Mesenchymal stem cell (in vitro differentiated cells and primary cell): ENCODE results near the gene BAG5.

Experiments
- DNase-seq: peaks from one replicate; pipeline ENCODE4 v3.0.0-alpha.2; 2013
- H2AFZ ChIP-seq: one replicate; pipeline ENCODE4 v1.6.1; 2013; ENCODE audit warnings: low read depth, mild to moderate bottlenecking, control low read depth, inconsistent platforms, low read length, moderate library complexity
- H2AK5ac ChIP-seq: 2 replicates; pipeline ENCODE4 v1.6.1; 2013; ENCODE audit warnings: low read length, moderate library complexity, mild to moderate bottlenecking, inconsistent platforms; ENCODE audit not compliant: severe bottlenecking
- H2BK120ac ChIP-seq: one replicate; pipeline ENCODE4 v1.6.1; 2013; ENCODE audit warnings: low read depth, mild to moderate bottlenecking, inconsistent platforms, low read length, moderate library complexity
- H2BK12ac ChIP-seq, 2 experiments: one replicate each; pipeline ENCODE4 v1.6.1; 2013; ENCODE audit warnings: inconsistent platforms in 2 of 2, low read length in 2 of 2, mild to moderate bottlenecking in 2 of 2, moderate library complexity in 2 of 2, control low read depth in 1 of 2
- H2BK15ac ChIP-seq: one replicate; pipeline ENCODE4 v1.6.1; 2013; ENCODE audit warnings: mild to moderate bottlenecking, low read depth, inconsistent platforms; ENCODE audit not compliant: poor library complexity, severe bottlenecking
- H2BK5ac ChIP-seq: 2 replicates; pipeline ENCODE4 v1.6.1; 2013; ENCODE audit warnings: low read depth, mild to moderate bottlenecking, low read length, control low read depth, inconsistent platforms; ENCODE audit not compliant: poor library complexity, severe bottlenecking
- H3K14ac ChIP-seq, 2 experiments: one replicate each; pipeline ENCODE4 v1.6.1; 2013; ENCODE audit warnings: inconsistent platforms in 2 of 2, low read length in 2 of 2, control low read depth in 1 of 2, mild to moderate bottlenecking in 1 of 2, moderate library complexity in 1 of 2
- H3K18ac ChIP-seq, 2 experiments: one replicate each; pipeline ENCODE4 v1.6.1; 2013; ENCODE audit warnings: inconsistent platforms in 2 of 2, low read length in 2 of 2, control low read depth in 1 of 2, low read depth in 1 of 2, mild to moderate bottlenecking in 1 of 2
- H3K23ac ChIP-seq, 2 experiments: one replicate each; pipeline ENCODE4 v1.6.1; 2013; ENCODE audit warnings: inconsistent platforms in 2 of 2, low read length in 2 of 2, mild to moderate bottlenecking in 2 of 2, moderate library complexity in 2 of 2, control low read depth in 1 of 2
- H3K27ac ChIP-seq: 2 replicates; pipeline ENCODE4 v1.5.1; 2013; ENCODE audit warnings: mild to moderate bottlenecking, moderate library complexity, low read length, control low read depth, inconsistent platforms; ENCODE audit not compliant: poor library complexity, severe bottlenecking
- H3K27me3 ChIP-seq, 2 experiments: 2 replicates each; pipeline versions ENCODE4 v1.6.1 to v1.7.0; 2013; ENCODE audit warnings: low read length in 2 of 2, mild to moderate bottlenecking in 2 of 2, moderate library complexity in 2 of 2, control low read depth in 1 of 2, inconsistent platforms in 1 of 2; ENCODE audit not compliant: control insufficient read depth in 1 of 2, insufficient read depth in 1 of 2
- H3K36me3 ChIP-seq, 2 experiments: 2 replicates each; pipeline versions ENCODE4 v1.6.1 to v1.7.0; 2013; ENCODE audit warnings: low read length in 2 of 2, control low read depth in 1 of 2, inconsistent platforms in 1 of 2, low read depth in 1 of 2, mild to moderate bottlenecking in 1 of 2; ENCODE audit not compliant: insufficient read depth in 2 of 2, control insufficient read depth in 1 of 2
- H3K4ac ChIP-seq, 2 experiments: one replicate each; pipeline ENCODE4 v1.6.1; 2013; ENCODE audit warnings: inconsistent platforms in 2 of 2, low read length in 2 of 2, mild to moderate bottlenecking in 2 of 2, moderate library complexity in 2 of 2, control low read depth in 1 of 2, low read depth in 1 of 2
- H3K4me1 ChIP-seq: 2 replicates; pipeline ENCODE4 v1.6.1; 2013; ENCODE audit warnings: low read depth, low read length, control low read depth; ENCODE audit not compliant: control insufficient read depth, insufficient read depth
- H3K4me2 ChIP-seq: 2 replicates; pipeline ENCODE4 v1.6.1; 2013; ENCODE audit warnings: low read length, mild to moderate bottlenecking, inconsistent platforms; ENCODE audit not compliant: poor library complexity, severe bottlenecking
- H3K4me3 ChIP-seq, 2 experiments: 2 replicates each; pipeline versions ENCODE4 v1.5.1 to v1.7.0; 2013; ENCODE audit warnings: low read length in 2 of 2, mild to moderate bottlenecking in 2 of 2, control low read depth in 1 of 2, low read depth in 1 of 2; ENCODE audit not compliant: insufficient read depth in 1 of 2
- H3K79me1 ChIP-seq: replicated peaks from 2 replicates; pipeline ENCODE4 v1.6.1; 2013; ENCODE audit warnings: mild to moderate bottlenecking, control low read depth, low read length, inconsistent platforms; ENCODE audit not compliant: poor library complexity, severe bottlenecking
- H3K9ac ChIP-seq: 2 replicates; pipeline ENCODE4 v1.7.0; 2013; ENCODE audit warnings: mild to moderate bottlenecking, low read length, moderate library complexity
- H3K9me3 ChIP-seq: 2 replicates; pipeline ENCODE4 v1.7.0; 2013; ENCODE audit warnings: mild to moderate bottlenecking, low read length; ENCODE audit not compliant: control insufficient read depth
- H4K8ac ChIP-seq: one replicate; pipeline ENCODE4 v1.6.1; 2013; ENCODE audit warnings: inconsistent platforms, mild to moderate bottlenecking, low read length, moderate library complexity
- H4K91ac ChIP-seq: one replicate; pipeline ENCODE4 v1.6.1; 2013; ENCODE audit warnings: mild to moderate bottlenecking, low read length, inconsistent platforms
- WGBS: methylation state at CpG from one replicate; pipeline ENCODE4 v1.1.7; 2013; ENCODE audit warnings: mixed read lengths; 5-methylcytosine and 5-hydroxymethylcytosine counted together

The BAG5 gene

GRCh38 chr14:103574707-103575285 lies 12.3 kb upstream of the BAG5 start:
- Histone ChIP-seq H3K18ac (peak overlapping the region in 1 of 2 experiments; percentile 54), H3K4ac (no peak overlapping the region), H3K27me3 (no peaks in the 10 kb centered on the region), H3K23ac (no peak overlapping the region), H2AK5ac (no peak overlapping the region), H3K79me1 (peaks cover 30% of the 10 kb centered on the region), H3K14ac (no peak overlapping the region), H3K9me3 (no peaks in the 10 kb centered on the region), H2BK5ac (no peak overlapping the region), H2AFZ (no peak overlapping the region), H4K91ac (peak overlapping the region; percentile 73), H2BK15ac (no peak overlapping the region), H3K27ac (no peak overlapping the region), H3K4me2 (no peak overlapping the region), H3K9ac (no peak overlapping the region), H3K36me3 (peaks cover 44 to 50% of the 10 kb centered on the region in 2 experiments), H3K4me1 (peaks cover 7% of the 10 kb centered on the region), H4K8ac (peak overlapping the region; percentile 27), H2BK120ac (no peak overlapping the region), H3K4me3 (no peak overlapping the region), H2BK12ac (peak overlapping the region in 1 of 2 experiments; percentile 45)
- no peak for DNase-seq
- WGBS: 94% methylated on average over 18 of the region's 18 CpGs

DNA sequence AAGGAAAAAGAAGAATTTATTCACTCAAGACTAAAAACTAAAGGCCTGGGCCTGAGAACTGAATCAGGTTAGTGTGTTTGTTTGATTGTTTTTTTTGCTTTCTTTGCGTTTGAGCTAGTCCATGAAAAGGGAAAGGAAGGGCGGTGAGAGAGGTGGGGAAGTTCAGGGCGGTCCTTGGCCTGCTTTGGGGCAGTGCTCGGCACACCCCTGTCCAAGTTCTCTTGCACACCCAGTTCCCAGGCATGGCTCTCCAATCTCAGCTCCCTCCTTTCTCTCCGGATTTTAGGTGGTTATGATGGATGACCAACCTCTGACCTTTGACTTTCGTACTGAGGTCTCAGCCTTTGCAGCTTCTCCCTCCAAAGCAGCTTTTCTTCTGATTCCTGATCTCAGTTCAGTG lies 11.6 kb upstream of the BAG5 start:
- no peak overlapping the region for H2BK5ac ChIP-seq
- H3K4ac ChIP-seq: no peak overlapping the region
- H4K8ac ChIP-seq: no peak overlapping the region
- H3K79me1 ChIP-seq: peaks cover 30% of the 10 kb centered on the region
- no peak overlapping the region for H3K4me2 ChIP-seq
- H3K4me1 ChIP-seq: peaks cover 10% of the 10 kb centered on the region
- no peak overlapping the region for H2AK5ac ChIP-seq
- no peak overlapping the region for H3K14ac ChIP-seq
- DNase-seq: no peak
- no peak overlapping the region for H2BK12ac ChIP-seq
- peaks cover 40 to 51% of the 10 kb centered on the region in 2 experiments for H3K36me3 ChIP-seq
- H3K27me3 ChIP-seq: no peaks in the 10 kb centered on the region
- no peak overlapping the region for H3K23ac ChIP-seq
- no peak overlapping the region for H2AFZ ChIP-seq
- no peak overlapping the region for H2BK15ac ChIP-seq
- H2BK120ac ChIP-seq: no peak overlapping the region
- H3K27ac ChIP-seq: no peak overlapping the region
- no peaks in the 10 kb centered on the region for H3K9me3 ChIP-seq
- H3K9ac ChIP-seq: peak overlapping the region; percentile 26
- H4K91ac ChIP-seq: no peak overlapping the region
- no peak overlapping the region for H3K18ac ChIP-seq
- no peak overlapping the region for H3K4me3 ChIP-seq
- 86% methylated on average over 4 of the region's 6 CpGs for WGBS

DNA sequence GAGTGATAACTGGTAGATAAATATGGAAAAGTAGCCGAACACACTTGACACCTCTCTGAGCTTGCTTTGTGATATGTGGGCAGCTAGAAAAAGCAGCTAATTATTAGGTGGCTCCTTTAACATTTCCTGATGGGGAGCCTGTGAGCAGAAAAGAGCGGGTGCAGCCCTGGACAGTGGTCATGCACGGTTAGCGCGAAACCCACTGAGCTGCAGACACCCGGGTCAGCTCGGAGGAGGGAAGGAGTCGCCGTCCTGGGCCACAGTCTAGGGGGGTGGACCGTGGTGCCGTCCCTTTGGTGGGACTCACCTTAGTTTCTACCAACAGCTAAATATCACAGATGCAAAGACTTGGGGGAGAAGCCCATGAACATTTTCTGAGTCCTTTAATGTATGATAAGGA lies 7.0 kb upstream of the BAG5 start:
- H2BK5ac ChIP-seq: no peak overlapping the region
- no peak overlapping the region for H3K4ac ChIP-seq
- H3K4me2 ChIP-seq: no peak overlapping the region
- no peak overlapping the region for H3K27ac ChIP-seq
- H3K27me3 ChIP-seq: no peaks in the 10 kb centered on the region
- H3K14ac ChIP-seq: no peak overlapping the region
- no peak overlapping the region for H2BK15ac ChIP-seq
- no peak overlapping the region for H2BK12ac ChIP-seq
- no peak overlapping the region for H3K4me3 ChIP-seq
- no peak overlapping the region for H3K18ac ChIP-seq
- peaks cover 9% of the 10 kb centered on the region for H3K79me1 ChIP-seq
- no peak overlapping the region for H2AK5ac ChIP-seq
- H4K91ac ChIP-seq: no peak overlapping the region
- no peak for DNase-seq
- 94% methylated on average over 9 of the region's 11 CpGs for WGBS
- H3K4me1 ChIP-seq: peaks cover 7% of the 10 kb centered on the region
- peaks cover 20 to 33% of the 10 kb centered on the region in 2 experiments for H3K36me3 ChIP-seq
- H3K9me3 ChIP-seq: no peaks in the 10 kb centered on the region
- H3K9ac ChIP-seq: no peak overlapping the region
- no peak overlapping the region for H2AFZ ChIP-seq
- H3K23ac ChIP-seq: no peak overlapping the region
- no peak overlapping the region for H2BK120ac ChIP-seq
- no peak overlapping the region for H4K8ac ChIP-seq

GRCh38 chr14:103568952-103569351 lies 6.5 kb upstream of the BAG5 start:
- H3K4ac ChIP-seq: peak overlapping the region in 1 of 2 experiments; percentile 30
- no peak overlapping the region for H3K23ac ChIP-seq
- no peak for DNase-seq
- H2BK15ac ChIP-seq: no peak overlapping the region
- no peak overlapping the region for H3K14ac ChIP-seq
- no peak overlapping the region for H3K27ac ChIP-seq
- no peak overlapping the region for H4K8ac ChIP-seq
- peaks cover 7% of the 10 kb centered on the region for H3K4me1 ChIP-seq
- H2BK120ac ChIP-seq: no peak overlapping the region
- H3K4me3 ChIP-seq: no peak overlapping the region
- no peaks in the 10 kb centered on the region for H3K9me3 ChIP-seq
- H2AFZ ChIP-seq: no peak overlapping the region
- H4K91ac ChIP-seq: no peak overlapping the region
- H3K18ac ChIP-seq: no peak overlapping the region
- H2BK12ac ChIP-seq: no peak overlapping the region
- no peak overlapping the region for H3K4me2 ChIP-seq
- H2AK5ac ChIP-seq: no peak overlapping the region
- 82% methylated on average over 5 of the region's 8 CpGs for WGBS
- H2BK5ac ChIP-seq: no peak overlapping the region
- no peak overlapping the region for H3K9ac ChIP-seq
- peaks cover 5% of the 10 kb centered on the region for H3K79me1 ChIP-seq
- no peaks in the 10 kb centered on the region for H3K27me3 ChIP-seq
- peaks cover 16 to 29% of the 10 kb centered on the region in 2 experiments for H3K36me3 ChIP-seq
